ENCODE data around the gene SYTL2. TPM values are rescaled to one million over a fixed set of nuclear protein-coding genes. Genes with fewer than 3 reads are reported as not detected.
"Not testable (repeated sequence)": the region's sequence is repeated elsewhere in the genome, so short reads cannot be mapped to it uniquely, and the experiment has no call there.

SYTL2 gene, protein sequence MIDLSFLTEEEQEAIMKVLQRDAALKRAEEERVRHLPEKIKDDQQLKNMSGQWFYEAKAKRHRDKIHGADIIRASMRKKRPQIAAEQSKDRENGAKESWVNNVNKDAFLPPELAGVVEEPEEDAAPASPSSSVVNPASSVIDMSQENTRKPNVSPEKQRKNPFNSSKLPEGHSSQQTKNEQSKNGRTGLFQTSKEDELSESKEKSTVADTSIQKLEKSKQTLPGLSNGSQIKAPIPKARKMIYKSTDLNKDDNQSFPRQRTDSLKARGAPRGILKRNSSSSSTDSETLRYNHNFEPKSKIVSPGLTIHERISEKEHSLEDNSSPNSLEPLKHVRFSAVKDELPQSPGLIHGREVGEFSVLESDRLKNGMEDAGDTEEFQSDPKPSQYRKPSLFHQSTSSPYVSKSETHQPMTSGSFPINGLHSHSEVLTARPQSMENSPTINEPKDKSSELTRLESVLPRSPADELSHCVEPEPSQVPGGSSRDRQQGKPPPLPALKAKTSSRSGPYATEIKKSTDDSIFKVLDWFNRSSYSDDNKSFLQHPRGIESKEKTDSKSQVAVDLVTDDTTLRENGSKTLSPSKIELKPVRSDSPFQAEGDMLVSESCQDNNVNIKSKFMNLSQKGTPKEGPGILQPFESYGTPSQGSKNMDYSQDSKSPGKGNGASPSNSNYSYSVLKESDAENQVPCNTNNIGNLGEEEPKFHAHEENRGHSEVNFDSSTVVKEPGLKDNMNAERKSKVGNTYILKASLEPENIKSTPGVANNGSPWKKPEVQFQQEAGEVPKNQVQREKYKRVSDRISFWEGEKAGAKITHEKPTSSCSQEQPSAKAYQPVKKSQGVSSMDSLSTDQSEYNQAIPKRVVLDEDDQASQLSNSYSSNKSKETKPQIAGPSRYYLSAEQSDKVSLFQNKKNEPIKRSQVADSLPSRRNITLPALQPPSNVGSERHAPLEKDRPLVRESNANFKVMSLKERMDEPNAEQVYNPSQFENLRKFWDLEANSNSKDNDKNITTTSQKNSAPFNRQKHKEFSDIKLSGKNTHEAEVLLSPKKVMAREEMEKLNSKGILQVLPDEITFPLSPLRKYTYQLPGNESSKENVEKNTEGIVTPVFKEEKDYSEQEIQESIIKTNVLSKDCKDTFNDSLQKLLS (N-terminal part only)
- polyA plus RNA-seq (2011; rRNA removed) (43.5 and 70.9 TPM in 2 replicates), polyA minus RNA-seq (2011; rRNA and poly(A)+ RNA removed) (23.2 and 28.6 TPM in 2 replicates)

DNA sequence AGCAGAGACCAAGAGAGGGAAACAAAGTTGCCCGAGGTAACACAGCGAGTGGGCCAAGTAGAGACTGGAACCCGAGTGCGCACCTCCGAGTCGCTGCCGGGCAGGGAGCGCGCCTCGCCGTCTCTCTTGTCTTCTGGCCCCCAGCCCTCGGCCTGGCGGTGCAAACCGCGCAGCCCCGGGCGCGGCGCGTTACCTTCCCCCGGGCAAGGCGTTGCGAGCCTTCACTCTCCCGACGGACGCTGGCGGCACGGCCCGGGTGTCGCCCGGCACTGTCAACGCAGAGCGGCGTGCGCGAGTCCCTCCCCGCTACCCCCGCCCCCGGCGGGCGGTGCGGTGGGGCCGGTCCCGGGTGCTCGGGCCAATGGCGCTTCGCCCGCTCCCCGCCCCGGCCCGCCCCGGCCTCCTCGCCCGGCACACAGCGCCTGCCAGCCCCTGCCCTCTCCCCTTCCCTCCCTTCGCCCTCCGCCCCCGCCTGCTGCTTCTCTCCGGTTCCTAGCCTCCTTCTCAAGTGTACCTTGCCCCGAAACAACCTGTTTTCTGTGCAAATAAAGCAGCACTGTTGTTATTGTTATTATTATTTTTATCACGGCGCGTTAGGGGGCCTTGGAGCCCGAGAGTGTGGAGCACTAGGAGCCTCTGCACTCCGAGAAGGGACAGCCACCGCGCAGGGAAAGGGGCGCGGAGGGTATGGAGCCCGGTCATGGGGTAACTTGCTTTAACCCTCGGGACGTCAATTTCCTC, at the start of gene SYTL2:
Gene SYTL2 (minus strand): TSS at position 271 of the 741 bp plus-strand sequence. CDS start 53,416 bp downstream, outside the sequence.
- Histone ChIP-seq H3K27me3 (ENCODE audit: control insufficient read depth, insufficient read depth, low read length) (no peaks in the 10 kb centered on the region), H3K4me3 (ENCODE audit: low read depth, low read length) (peak within 1 kb of the TSS; percentile 55), H3K36me3 (ENCODE audit: control insufficient read depth, insufficient read depth, low read length) (no peaks in the 10 kb centered on the region)
- CTCF ChIA-PET = interaction anchor here (0.7 kb wide), 1 partner anchor 100 kb away, joined by 3 read pairs; no protein-coding TSS in a partner anchor
- TF ChIP-seq, protein P1, sequence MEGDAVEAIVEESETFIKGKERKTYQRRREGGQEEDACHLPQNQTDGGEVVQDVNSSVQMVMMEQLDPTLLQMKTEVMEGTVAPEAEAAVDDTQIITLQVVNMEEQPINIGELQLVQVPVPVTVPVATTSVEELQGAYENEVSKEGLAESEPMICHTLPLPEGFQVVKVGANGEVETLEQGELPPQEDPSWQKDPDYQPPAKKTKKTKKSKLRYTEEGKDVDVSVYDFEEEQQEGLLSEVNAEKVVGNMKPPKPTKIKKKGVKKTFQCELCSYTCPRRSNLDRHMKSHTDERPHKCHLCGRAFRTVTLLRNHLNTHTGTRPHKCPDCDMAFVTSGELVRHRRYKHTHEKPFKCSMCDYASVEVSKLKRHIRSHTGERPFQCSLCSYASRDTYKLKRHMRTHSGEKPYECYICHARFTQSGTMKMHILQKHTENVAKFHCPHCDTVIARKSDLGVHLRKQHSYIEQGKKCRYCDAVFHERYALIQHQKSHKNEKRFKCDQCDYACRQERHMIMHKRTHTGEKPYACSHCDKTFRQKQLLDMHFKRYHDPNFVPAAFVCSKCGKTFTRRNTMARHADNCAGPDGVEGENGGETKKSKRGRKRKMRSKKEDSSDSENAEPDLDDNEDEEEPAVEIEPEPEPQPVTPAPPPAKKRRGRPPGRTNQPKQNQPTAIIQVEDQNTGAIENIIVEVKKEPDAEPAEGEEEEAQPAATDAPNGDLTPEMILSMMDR (IDR thresholded peaks at IDR 0.05; ENCODE audit: insufficient read depth, low read depth, low read length) = no peak
- POLR2A ChIA-PET = no interaction called here
- DNase-seq (ENCODE audit: low read depth) = no peak

DNA sequence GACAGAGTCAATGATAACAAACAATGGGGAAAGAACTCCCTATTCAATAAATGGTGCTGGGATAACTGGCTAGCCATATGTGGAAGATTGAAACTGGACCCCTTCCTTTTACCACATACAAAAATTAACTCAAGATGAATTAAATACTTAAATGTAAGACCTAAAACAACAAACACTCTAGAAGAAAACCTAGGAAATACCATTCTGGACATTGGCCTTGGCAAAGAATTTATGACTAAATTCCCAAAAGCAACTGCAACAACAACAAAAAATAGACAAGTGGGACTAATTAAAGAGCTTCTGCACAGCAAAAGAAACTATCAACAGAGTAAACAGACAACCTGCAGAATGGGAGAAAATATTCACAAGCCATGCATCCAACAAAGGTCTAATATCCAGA, 48.6 kb upstream of the SYTL2 start:
- H3K36me3 ChIP-seq (ENCODE audit: control insufficient read depth, insufficient read depth, low read length); H3K27me3 ChIP-seq (ENCODE audit: control insufficient read depth, insufficient read depth, low read length); POLR2A ChIA-PET; DNase-seq (ENCODE audit: low read depth); H3K4me3 ChIP-seq (ENCODE audit: low read depth, low read length): not testable (repeated sequence)
- CTCF ChIA-PET = interaction anchor here (0.6 kb wide), 1 partner anchor 1009 kb away, joined by 3 read pairs; no protein-coding TSS in a partner anchor

DNA sequence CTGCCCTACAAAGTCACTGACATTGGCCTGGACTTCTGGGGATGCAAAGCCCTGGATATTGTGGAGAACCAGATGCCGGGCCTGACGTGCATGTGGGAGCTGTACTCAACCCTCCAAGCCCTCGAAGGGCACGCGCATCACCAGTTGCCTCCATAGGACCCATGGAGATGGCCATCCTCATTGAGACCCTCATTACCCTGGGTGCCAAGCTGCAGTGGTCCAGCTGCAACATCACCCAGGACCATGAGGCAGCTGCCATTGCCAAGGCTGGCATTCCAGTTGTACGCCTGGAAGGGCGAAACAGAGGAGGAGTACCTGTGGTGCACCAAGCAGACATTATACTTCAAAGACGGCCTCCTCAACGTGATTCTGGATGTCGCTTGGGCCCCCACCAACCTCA, 46.2 kb upstream of the SYTL2 start:
- no peaks in the 10 kb centered on the region for H3K27me3 ChIP-seq (ENCODE audit: control insufficient read depth, insufficient read depth, low read length)
- ChIA-PET POLR2A (no interaction called here), CTCF (no interaction called here)
- H3K4me3 ChIP-seq (ENCODE audit: low read depth, low read length) = no peak overlapping the region
- TF ChIP-seq, protein P1 (IDR thresholded peaks at IDR 0.05; ENCODE audit: insufficient read depth, low read depth, low read length) = no peak
- no peaks in the 10 kb centered on the region for H3K36me3 ChIP-seq (ENCODE audit: control insufficient read depth, insufficient read depth, low read length)
- no peak for DNase-seq (ENCODE audit: low read depth)

DNA sequence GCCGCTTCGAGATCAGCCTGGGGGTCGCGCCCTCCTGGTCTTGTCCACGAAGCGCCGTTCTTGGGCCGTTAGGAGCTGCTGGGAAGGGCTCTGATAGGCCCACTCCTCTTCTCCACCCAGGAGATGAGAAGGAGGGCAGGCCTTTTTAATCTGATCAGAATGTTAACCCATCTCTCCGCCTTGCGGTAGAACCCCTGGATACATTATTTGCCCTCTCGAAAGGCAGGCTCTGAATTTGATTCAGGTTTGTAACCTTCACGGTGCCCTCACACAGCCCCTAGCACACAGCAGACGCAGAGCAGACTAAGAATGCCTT, 44.4 kb upstream of the SYTL2 start, which contains the start of gene CCDC83:
Gene CCDC83 (plus strand): TSS at position 43 of the 316 bp plus-strand sequence. CDS start 9,741 bp downstream, outside the sequence.
- H3K27me3 ChIP-seq (ENCODE audit: control insufficient read depth, insufficient read depth, low read length) = no peaks in the 10 kb centered on the region
- peak within 1 kb of the TSS; percentile 63 for H3K4me3 ChIP-seq (ENCODE audit: low read depth, low read length)
- no peak for DNase-seq (ENCODE audit: low read depth)
- H3K36me3 ChIP-seq (ENCODE audit: control insufficient read depth, insufficient read depth, low read length) = no peaks in the 10 kb centered on the region
- TF ChIP-seq, protein P1 (IDR thresholded peaks at IDR 0.05; ENCODE audit: insufficient read depth, low read depth, low read length) = no peak
- POLR2A ChIA-PET = interaction anchor here (0.9 kb wide), 1 partner anchor 438 kb away, joined by 3 read pairs; no protein-coding TSS in a partner anchor
- CTCF ChIA-PET = interaction anchor here (0.5 to 2.6 kb wide), 54 partner anchors 8 to 596 kb away, joined by 3 to 19 read pairs (median 4); partner anchors contain the start of genes TMEM126A and TMEM126B
